ENCODE data around the gene LIPE. TPM values are rescaled to one million over a fixed set of nuclear protein-coding genes. Genes with fewer than 3 reads are reported as not detected.

LIPE gene
- total RNA-seq, 1 experiment from 2014 or later, result 2.1 TPM

DNA sequence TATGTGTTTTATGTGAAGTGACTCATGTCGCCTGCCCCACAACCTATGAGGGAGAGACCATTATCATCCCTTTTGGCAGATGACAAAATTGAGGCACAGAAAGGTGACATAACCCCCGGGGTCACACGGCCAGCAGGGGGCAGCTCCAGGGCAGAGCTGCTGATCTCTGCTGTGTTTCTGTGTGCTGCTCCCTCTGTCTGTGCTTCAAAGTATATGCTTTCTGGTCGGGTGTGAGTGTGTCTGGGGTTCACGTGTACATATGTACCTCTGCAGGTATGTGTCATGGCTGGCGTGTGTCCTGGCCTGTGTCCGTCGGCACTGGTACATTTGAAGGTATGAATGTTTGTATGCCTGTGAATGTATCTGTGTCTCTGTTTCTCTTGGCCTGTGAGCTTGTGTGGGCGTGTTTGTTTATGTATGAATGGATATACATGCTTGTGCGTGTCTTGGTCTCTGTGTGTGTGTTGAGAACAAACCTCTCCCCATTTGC is 7.1 kb downstream of the LIPE start:
- TF ChIP-seq EZH2 (IDR thresholded peaks at IDR 0.05; ENCODE audit: low read length, unreplicated experiment) (no peak), EZH2phosphoT487 (IDR thresholded peaks at IDR 0.05; ENCODE audit: borderline replicate concordance, low read length) (no peak)
- TF ChIP-seq, protein P1, sequence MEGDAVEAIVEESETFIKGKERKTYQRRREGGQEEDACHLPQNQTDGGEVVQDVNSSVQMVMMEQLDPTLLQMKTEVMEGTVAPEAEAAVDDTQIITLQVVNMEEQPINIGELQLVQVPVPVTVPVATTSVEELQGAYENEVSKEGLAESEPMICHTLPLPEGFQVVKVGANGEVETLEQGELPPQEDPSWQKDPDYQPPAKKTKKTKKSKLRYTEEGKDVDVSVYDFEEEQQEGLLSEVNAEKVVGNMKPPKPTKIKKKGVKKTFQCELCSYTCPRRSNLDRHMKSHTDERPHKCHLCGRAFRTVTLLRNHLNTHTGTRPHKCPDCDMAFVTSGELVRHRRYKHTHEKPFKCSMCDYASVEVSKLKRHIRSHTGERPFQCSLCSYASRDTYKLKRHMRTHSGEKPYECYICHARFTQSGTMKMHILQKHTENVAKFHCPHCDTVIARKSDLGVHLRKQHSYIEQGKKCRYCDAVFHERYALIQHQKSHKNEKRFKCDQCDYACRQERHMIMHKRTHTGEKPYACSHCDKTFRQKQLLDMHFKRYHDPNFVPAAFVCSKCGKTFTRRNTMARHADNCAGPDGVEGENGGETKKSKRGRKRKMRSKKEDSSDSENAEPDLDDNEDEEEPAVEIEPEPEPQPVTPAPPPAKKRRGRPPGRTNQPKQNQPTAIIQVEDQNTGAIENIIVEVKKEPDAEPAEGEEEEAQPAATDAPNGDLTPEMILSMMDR (conservative IDR thresholded peaks at IDR 0.05; ENCODE audit: low read depth, low read length), result peak; percentile 83
- H3K4me2 ChIP-seq (ENCODE audit: low read length), result no peak overlapping the region
- ChIA-PET CTCF (no interaction called here), POLR2A (ENCODE audit: unreplicated experiment) (no interaction called here)
- intact Hi-C loops (cut with micrococcal nuclease), result no loop called here
- ATAC-seq, result peak; percentile 62
- H3K4me3 ChIP-seq (ENCODE audit: low read length), result no peak overlapping the region
- peak; percentile 53 for DNase-seq
- BruUV-seq (replicated peaks), result no TSS peak
- H3K4me1 ChIP-seq (ENCODE audit: insufficient read depth, low read length), result peaks cover 28% of the 10 kb centered on the region
- no peaks in the 10 kb centered on the region for H3K79me2 ChIP-seq (ENCODE audit: low read length)
- H2AFZ ChIP-seq (ENCODE audit: low read length), result no peak overlapping the region
- H3K9me2 ChIP-seq (replicated peaks; ENCODE audit: low read length), result no peaks in the 10 kb centered on the region
- no peaks in the 10 kb centered on the region for H3F3A ChIP-seq (ENCODE audit: low read length, unreplicated experiment)
- H3K9ac ChIP-seq (ENCODE audit: low read length), result no peak overlapping the region
- no peaks in the 10 kb centered on the region for H3K9me3 ChIP-seq (ENCODE audit: low read length)
- no peak overlapping the region for H3K27ac ChIP-seq (ENCODE audit: low read length)
- H4K20me1 ChIP-seq (ENCODE audit: low read length), result no peaks in the 10 kb centered on the region
- no peaks in the 10 kb centered on the region for H3K36me3 ChIP-seq (ENCODE audit: low read depth, low read length)
- H3K27me3 ChIP-seq (ENCODE audit: low read length), result no peaks in the 10 kb centered on the region

DNA sequence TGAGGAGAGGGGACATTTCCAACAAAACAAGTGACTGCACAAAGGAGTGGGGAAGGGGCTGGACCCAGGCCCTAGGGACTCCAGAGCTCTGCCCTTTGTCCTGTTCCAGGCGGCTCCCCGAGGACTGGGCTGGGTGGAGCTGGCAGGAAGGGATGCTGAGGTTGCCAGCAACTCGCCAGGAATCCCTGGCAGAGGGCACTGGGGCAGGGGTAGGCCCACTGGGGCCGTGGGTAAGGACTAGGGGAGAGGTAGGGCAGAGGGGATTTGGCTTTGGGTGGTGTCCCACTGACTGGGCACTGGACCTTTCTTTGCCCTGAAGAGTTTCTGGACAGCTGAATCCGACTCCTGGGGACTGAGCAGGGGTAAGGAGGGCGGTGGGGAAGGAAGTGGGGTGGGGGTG is 7.9 kb downstream of the LIPE start:
- H3K36me3 ChIP-seq (ENCODE audit: low read depth, low read length), result no peaks in the 10 kb centered on the region
- no TSS peak for BruUV-seq (replicated peaks)
- CTCF ChIA-PET, result no interaction called here
- H3K9me3 ChIP-seq (ENCODE audit: low read length), result no peaks in the 10 kb centered on the region
- no peak overlapping the region for H3K4me2 ChIP-seq (ENCODE audit: low read length)
- no peaks in the 10 kb centered on the region for H3K79me2 ChIP-seq (ENCODE audit: low read length)
- no peak for ATAC-seq
- no peaks in the 10 kb centered on the region for H4K20me1 ChIP-seq (ENCODE audit: low read length)
- TF ChIP-seq, protein P1 (conservative IDR thresholded peaks at IDR 0.05; ENCODE audit: low read depth, low read length), result no peak
- no peak for TF ChIP-seq EZH2phosphoT487 (IDR thresholded peaks at IDR 0.05; ENCODE audit: borderline replicate concordance, low read length)
- no peak for TF ChIP-seq EZH2 (IDR thresholded peaks at IDR 0.05; ENCODE audit: low read length, unreplicated experiment)
- intact Hi-C loops (cut with micrococcal nuclease), result no loop called here
- no peak overlapping the region for H3K27ac ChIP-seq (ENCODE audit: low read length)
- no peak overlapping the region for H3K4me3 ChIP-seq (ENCODE audit: low read length)
- no peaks in the 10 kb centered on the region for H3F3A ChIP-seq (ENCODE audit: low read length, unreplicated experiment)
- H3K4me1 ChIP-seq (ENCODE audit: insufficient read depth, low read length), result peaks cover 28% of the 10 kb centered on the region
- DNase-seq, result no peak
- no peaks in the 10 kb centered on the region for H3K9me2 ChIP-seq (replicated peaks; ENCODE audit: low read length)
- no peak overlapping the region for H3K9ac ChIP-seq (ENCODE audit: low read length)
- no peaks in the 10 kb centered on the region for H3K27me3 ChIP-seq (ENCODE audit: low read length)
- POLR2A ChIA-PET (ENCODE audit: unreplicated experiment), result no interaction called here
- no peak overlapping the region for H2AFZ ChIP-seq (ENCODE audit: low read length)

DNA sequence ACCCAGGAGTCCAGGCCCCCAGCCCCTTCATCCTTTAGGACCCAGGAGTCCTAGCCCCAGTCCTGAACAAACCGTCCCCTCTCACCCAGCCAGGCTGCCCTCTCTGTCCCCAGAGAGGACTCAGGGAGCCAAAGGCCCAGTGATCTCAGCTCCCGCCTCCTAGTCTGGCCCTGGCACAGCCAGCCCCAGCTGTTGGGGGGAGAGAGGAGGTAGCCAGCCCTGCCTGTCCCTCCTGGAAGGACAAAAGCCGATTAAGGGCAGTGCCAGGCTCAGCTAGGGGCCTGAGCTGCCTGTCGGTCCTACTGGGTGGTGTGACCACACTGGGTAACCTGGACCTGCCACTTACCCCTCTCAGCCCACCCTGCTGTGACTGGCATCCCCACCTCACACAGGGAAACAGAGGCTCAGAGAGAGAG is 14.5 kb downstream of the LIPE start:
- H3K27me3 ChIP-seq (ENCODE audit: low read length), result no peaks in the 10 kb centered on the region
- no peaks in the 10 kb centered on the region for H4K20me1 ChIP-seq (ENCODE audit: low read length)
- H2AFZ ChIP-seq (ENCODE audit: low read length), result no peak overlapping the region
- H3K9me2 ChIP-seq (replicated peaks; ENCODE audit: low read length), result no peaks in the 10 kb centered on the region
- no peak overlapping the region for H3K27ac ChIP-seq (ENCODE audit: low read length)
- ChIA-PET CTCF (no interaction called here), POLR2A (ENCODE audit: unreplicated experiment) (no interaction called here)
- peaks cover 3% of the 10 kb centered on the region; the same call in 1 of the 2 replicates for H3K4me1 ChIP-seq (ENCODE audit: insufficient read depth, low read length)
- DNase-seq, result no peak
- H3K4me2 ChIP-seq (ENCODE audit: low read length), result no peak overlapping the region
- BruUV-seq (replicated peaks), result no TSS peak
- H3K9me3 ChIP-seq (ENCODE audit: low read length), result no peaks in the 10 kb centered on the region
- no peaks in the 10 kb centered on the region for H3F3A ChIP-seq (ENCODE audit: low read length, unreplicated experiment)
- ATAC-seq, result no peak
- no peaks in the 10 kb centered on the region for H3K79me2 ChIP-seq (ENCODE audit: low read length)
- no peak overlapping the region for H3K4me3 ChIP-seq (ENCODE audit: low read length)
- no peak overlapping the region for H3K9ac ChIP-seq (ENCODE audit: low read length)
- H3K36me3 ChIP-seq (ENCODE audit: low read depth, low read length), result no peaks in the 10 kb centered on the region
- no peak for TF ChIP-seq EZH2 (IDR thresholded peaks at IDR 0.05; ENCODE audit: low read length, unreplicated experiment)
- TF ChIP-seq, protein P1 (conservative IDR thresholded peaks at IDR 0.05; ENCODE audit: low read depth, low read length), result no peak
- TF ChIP-seq EZH2phosphoT487 (IDR thresholded peaks at IDR 0.05; ENCODE audit: borderline replicate concordance, low read length), result no peak
- intact Hi-C loops (cut with micrococcal nuclease), result no loop called here

Measured in PC-3 (cell line).